Stimulated activated naive CD8-positive, alpha-beta T cell treated with anti-CD3 and anti-CD28 coated beads, Interleukin-15, Interleukin-2, amounts not matched to agents 100 U/mL and 50 U/mL, for 24 hours (primary cell): ENCODE measurements around the gene HES7.
A peak's percentile ranks its signal among the peaks of the same experiment; 100 is the strongest.

Experiments
- ATAC-seq: fragments of 150-1000 bp; cut with Tn5 transposase; one replicate; pipeline ENCODE4 v1.10.0; 2021
- DNase-seq: peaks from one replicate; pipeline ENCODE4 v3.0.0; 2021

The HES7 gene

DNA sequence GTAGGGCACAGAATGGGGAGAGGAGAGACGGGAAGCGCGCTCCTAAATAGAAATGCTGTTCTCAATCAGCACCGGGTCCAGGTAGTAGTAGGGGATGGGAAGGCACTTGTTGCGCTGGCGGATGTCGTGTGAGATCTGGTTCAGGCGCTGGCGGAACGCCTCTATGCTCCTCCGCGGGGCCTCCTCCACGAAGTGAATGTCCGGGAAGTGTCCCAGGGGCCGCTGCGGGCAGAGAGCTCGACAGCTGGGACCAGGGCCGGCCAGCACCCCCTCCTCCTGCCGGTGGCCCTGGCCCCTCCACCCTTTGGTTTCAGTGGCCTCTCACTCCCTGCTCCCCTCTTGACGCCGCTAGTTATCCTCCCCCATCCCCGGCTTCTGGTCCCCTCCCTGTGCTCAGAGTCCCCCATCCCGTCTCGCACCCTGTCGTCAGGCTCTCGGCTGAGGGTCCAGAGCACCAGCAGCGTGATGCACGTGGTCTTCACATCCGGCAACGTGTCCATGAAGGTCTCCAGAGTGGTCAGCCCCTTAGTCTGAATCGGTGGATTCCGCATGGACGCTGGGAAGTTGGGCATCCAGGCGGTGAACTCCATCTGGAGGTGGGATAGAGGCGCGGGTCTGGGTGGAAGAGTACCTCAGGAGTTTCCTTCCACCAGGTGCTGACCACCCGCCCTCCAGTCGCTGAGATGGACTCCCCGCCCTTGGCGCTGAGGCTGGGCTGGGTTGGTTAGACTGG, 51.0 kb downstream of the HES7 start:
- ATAC-seq (no peak), DNase-seq (peak; percentile 35)

DNA sequence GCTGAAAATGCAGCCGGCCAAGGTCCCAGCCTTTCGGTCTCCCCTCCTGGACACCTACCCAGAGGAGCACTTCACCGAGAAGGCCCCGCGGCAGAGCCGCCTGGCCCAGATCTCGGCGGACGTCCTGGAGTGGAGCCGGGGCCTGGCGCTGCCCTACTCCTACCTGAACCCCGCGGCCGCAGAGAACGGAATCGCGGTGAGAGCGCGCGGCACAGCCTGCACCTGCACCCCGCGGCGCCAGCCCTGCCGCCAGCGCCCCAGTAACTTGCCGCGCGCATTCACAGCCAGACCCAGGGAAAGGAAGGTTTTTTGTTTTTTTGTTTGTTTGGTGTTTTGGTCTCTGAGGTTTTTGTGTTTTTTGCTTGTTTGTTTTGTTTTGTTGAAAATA, 51.6 kb downstream of the HES7 start:
- ATAC-seq, result no peak
- peak; percentile 21 for DNase-seq

DNA sequence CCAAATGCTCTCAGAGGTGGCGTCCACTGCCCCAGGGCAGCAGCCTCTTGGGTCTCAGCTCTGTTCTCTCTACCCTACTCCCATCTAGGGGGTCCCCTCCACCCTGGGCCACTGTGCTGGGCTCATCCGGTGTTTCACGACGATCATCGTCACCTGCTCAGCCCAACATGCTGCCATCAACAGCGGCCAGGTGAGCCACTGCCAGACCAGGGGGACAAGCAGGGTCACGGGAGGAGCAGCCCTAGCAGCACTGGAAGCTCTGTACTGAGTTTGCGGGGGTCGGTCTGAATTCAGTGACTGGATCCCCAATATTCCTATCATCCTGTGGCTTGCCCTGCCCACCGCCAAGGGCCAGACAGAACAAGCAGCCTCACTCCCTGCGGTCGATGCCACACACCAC, 52.4 kb downstream of the HES7 start:
- ATAC-seq, result no peak

More for the DNA sequence above, 52.4 kb downstream of the HES7 start:
- DNase-seq, result no peak
